GM21619 (cell line): Measurements from ENCODE around the gene GNPTAB.
"Not testable (repeated sequence)": the region's sequence is repeated elsewhere in the genome, so short reads cannot be mapped to it uniquely, and the experiment has no call there.

ENCODE experiments used
- ATAC-seq: cut with Tn5 transposase; IDR thresholded peaks from one replicate; pipeline ENCODE4 v1.9.1; 2021; ENCODE audit not compliant: unreplicated experiment

Gene GNPTAB

DNA sequence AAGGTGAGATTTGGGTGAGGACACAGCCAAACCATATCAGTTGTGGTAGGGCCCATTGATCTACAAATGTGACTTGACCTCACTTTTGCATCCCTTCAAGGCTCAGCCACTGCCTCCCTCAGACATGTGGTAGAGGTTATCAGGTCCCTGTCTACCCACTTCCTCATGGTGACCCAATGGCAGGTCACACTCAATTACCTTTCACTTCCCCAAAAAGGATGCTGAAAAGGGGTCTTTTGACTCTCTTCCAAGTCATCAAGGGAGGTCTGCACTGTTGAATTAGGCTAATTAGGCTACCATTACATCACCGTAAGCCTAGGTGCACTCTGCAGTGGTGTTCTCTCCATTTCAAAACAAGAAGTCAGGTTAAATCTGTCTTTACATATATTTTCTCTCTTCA, 24.0 kb upstream of the GNPTAB start:
- ATAC-seq, result peak; percentile 39

GRCh38 chr12:101852998-101853397, 22.2 kb upstream of the GNPTAB start:
- ATAC-seq, result no peak

GRCh38 chr12:101850199-101850598, 19.4 kb upstream of the GNPTAB start:
- peak; percentile 55 for ATAC-seq

DNA sequence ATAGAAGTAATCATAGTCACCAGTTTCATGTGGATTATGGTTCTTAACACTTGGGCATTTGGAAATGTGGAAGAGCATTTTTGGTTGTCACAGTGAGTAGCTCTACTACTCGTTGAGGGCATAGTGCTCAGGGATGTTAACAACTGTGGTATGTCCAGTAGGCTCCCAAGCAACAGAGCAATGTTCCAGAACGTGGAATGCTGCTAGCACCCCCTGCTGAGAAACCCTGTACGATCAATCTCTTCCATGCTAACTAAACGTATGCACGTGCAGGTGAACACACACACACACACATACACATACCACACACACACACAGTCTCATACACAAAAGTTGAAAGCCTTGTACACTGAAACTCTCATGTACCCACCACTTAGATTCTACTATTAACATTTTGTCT, 16.6 kb upstream of the GNPTAB start:
- ATAC-seq, result no peak

DNA sequence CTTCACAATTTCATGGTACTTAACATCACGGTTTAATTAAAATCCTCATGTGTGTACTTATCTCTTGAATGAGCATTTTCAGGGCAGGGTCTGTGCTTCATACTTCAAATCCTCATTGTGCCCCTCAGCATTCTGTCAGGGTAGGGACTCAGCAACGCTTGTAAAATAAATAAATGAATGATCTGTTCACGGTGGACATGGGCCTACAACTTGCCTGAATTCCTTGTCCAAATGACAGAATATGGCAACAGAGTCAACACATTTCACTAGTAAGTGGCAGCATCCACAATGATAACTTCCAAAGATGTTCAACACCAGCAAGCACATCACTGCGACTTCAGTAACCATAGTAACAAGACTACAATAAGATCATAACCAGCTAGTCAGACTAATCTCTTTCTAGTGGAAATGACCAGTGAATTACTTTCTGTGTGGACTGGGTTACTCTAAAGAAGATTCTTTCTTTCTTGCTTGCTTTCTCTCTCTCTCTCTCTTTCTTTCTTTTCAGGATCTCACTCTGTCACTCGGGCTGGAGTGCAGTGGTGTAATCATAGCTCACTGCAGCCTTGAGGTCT, 14.5 kb upstream of the GNPTAB start:
- ATAC-seq, result no peak

DNA sequence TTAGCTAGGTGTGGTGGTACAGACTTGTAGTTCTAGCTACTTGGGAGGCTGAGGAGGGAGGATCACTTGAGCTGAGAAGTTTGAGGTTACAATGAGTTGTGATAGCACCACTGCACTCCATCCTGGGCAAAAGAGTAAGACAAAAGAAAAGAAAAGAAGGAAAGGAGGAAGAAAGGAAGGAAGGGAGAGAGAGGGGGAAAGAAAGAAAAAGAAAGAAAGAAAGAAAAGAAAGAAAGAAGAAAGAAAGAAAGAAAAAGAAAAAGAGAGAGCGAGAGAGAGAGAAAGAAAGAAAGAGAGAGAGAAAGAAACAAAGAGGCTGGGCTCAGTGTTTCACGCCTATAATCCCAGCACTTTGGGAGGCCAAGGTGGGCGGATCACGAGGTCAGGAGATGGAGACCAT, 10.3 kb upstream of the GNPTAB start:
- no peak for ATAC-seq

- ATAC-seq, result no peak
Measured at GRCh38 chr12:101839324-101840283, 8.8 kb upstream of the GNPTAB start.

DNA sequence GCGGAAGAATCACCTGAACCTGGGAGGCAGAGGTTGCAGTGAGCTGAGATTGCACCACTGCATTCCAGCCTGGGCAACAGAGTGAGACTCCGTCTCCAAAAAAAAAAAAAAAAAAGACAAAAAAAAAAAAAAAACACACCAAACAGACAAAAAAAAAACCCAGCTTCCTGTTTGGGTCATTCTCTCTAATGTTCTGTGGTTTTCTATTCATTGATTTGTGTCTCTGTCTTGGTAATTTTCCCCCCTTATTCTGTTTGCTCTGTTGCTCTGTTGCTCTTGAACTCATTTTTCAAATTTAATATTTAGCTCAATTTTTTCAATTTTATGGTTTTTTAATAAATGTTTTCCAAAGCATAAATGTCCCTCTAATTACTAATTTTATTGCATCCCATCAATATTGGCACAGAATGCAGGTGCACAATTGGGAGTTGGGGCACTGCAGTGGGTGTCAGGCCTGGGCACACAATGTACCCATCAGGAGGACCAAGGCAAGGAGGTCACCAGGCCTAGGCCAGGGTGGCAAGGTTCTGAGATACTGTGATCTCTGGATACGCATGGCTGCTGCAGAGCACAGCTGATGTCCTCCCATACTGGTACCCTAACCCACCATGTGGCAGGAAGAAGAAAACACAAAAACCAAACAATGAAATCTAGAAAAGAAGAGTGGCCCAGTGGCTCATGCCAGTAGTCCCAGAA, 8.0 kb upstream of the GNPTAB start:
- ATAC-seq, result peak; percentile 63

- no peak for ATAC-seq
Measured at GRCh38 chr12:101832030-101832429, 1.3 kb upstream of the GNPTAB start.

GRCh38 chr12:101829639-101830366, 956 bp downstream of the GNPTAB start:
- no peak for ATAC-seq

GRCh38 chr12:101828463-101829196, 2.1 kb downstream of the GNPTAB start:
- ATAC-seq, result no peak

GRCh38 chr12:101826766-101827368, 3.9 kb downstream of the GNPTAB start:
- no peak for ATAC-seq

DNA sequence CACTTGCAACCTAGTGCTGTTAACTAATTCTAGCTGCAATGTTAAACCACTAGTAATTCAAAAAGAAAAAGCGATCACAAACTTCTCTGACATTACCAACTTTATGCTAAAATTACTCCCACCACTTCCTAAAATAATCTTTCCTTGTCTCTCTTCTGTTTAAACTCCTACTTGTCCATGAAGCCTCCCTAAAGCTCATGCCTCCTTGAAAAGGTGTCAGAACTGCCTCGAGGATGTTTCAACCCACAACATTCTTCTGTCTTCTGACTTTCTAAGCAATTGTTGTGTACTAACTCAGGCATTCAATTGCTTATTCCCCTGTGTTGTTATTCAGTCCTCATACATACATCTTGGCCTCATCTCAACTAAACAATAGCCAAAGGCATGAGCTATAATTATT, 5.9 kb downstream of the GNPTAB start:
- no peak for ATAC-seq

GRCh38 chr12:101823891-101824290, 6.9 kb downstream of the GNPTAB start:
- peak; percentile 81 for ATAC-seq

GRCh38 chr12:101823039-101823438, 7.7 kb downstream of the GNPTAB start:
- no peak for ATAC-seq

- ATAC-seq, result peak; percentile 62
Measured at GRCh38 chr12:101819467-101819866, 11.3 kb downstream of the GNPTAB start.

- not testable (repeated sequence) for ATAC-seq
Measured at GRCh38 chr12:101818689-101819088, 12.1 kb downstream of the GNPTAB start.

- no peak for ATAC-seq
Measured at GRCh38 chr12:101813117-101813516, 17.6 kb downstream of the GNPTAB start.

GRCh38 chr12:101812716-101813115, 18.0 kb downstream of the GNPTAB start:
- not testable (repeated sequence) for ATAC-seq

DNA sequence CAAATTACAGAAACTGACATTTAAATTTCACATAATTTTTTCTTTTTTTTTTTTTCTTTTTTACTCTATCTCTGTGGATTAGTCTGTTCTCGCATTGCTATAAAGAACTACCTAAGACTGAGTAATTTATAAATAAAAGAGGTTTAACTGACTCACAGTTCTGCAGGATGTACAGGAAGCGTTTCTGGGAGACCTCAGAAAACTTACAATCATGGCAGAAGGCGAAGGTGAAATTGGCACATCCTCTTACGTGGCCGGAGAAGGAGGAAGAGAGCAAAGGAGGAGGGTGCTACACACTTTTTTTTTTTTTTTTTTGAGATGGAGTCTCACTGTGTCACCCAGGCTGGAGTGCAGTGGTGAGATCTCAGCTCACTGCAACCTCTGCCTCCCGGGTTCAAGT, 19.4 kb downstream of the GNPTAB start:
- not testable (repeated sequence) for ATAC-seq
